ENCODE results near the gene TNFRSF25. TPM values are rescaled to one million over a fixed set of nuclear protein-coding genes. Genes with fewer than 3 reads are reported as not detected.

TNFRSF25 gene
- total and polyA plus RNA-seq, 2 donors (not counting 3 experiments of a cell fraction or from before 2014, with no cell fraction given) = 33.9 to 38.8 TPM

DNA sequence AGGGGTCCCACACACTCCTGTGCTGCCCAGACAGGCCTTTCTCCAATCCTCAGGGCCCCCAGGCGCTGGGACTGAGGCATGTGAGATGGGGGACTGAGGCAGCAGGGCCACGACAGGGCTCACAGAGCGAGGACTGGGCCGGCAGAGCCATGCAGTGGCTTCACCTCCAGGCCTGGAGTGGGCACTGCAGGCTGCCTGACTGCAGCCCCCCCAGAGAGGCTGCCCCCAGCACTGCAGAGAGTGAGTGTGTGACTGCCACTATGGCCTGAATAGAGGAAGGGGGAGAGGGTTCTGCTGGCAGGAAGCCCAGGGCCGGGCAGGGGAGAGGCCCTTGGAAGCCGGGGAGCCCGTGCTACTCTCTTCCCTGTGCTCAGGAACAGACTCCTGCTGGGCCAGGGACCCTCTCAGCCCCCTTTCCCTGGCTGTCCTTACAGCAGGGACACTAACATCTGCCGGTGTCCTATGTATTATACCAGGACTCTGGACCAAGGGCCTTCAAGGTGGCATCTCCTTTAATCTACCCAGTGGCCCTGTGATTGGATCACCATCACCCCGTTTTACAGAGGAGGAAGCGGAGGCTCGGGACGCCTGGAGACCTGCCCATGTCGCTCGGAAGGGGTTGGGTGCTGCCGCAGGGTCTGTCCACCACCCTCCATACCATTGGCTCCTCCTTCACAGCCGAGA, 45.7 kb upstream of the TNFRSF25 start:
- Histone ChIP-seq H3K9me1 (replicated peaks; ENCODE audit: control insufficient read depth, extremely low read depth, insufficient read depth, low read length) (no peaks in the 10 kb centered on the region), H3K27ac (ENCODE audit: insufficient read depth, low read depth, low read length) (no peak overlapping the region), H3K9me3 (replicated peaks; ENCODE audit: control insufficient read depth, insufficient read depth, low read length) (no peaks in the 10 kb centered on the region), H3K9ac (replicated peaks; ENCODE audit: extremely low read depth, insufficient read depth, low read length) (no peak overlapping the region), H3K4me1 (ENCODE audit: control insufficient read depth, extremely low read depth, insufficient read depth, low read length) (no peaks in the 10 kb centered on the region), H3K79me2 (ENCODE audit: control insufficient read depth, insufficient read depth, low read length) (no peaks in the 10 kb centered on the region), H3K4me2 (ENCODE audit: insufficient read depth, low read length) (no peak overlapping the region), H3K4me3 (replicated peaks in 1 of 3; ENCODE audit: insufficient read depth in 1 of 3, low read depth in 1 of 3, low read length in 3 of 3) (no peak overlapping the region), H4K20me1 (replicated peaks; ENCODE audit: control insufficient read depth, extremely low read depth, insufficient read depth, low read length) (no peaks in the 10 kb centered on the region), H2AFZ (ENCODE audit: low read depth, low read length) (no peak overlapping the region), H3K36me3 (ENCODE audit: control insufficient read depth in 2 of 2, extremely low read depth in 1 of 2, insufficient read depth in 2 of 2, low read length in 2 of 2) (no peaks in the 10 kb centered on the region), H3K27me3 (ENCODE audit: control insufficient read depth in 2 of 2, insufficient read depth in 2 of 2, low read length in 2 of 2) (no peaks in the 10 kb centered on the region)
- dilution Hi-C loops (cut with MboI; ENCODE audit: extremely low pct_ligation_motif_present, low sequenced_read_pairs) (no loop called here), intact Hi-C loops (cut with micrococcal nuclease) (no loop called here)
- DNase-seq (ENCODE audit: low read depth, low spot score) (no peak), FAIRE-seq (no peak)
- ChIA-PET CTCF (interaction anchor here (4.5 kb wide), 1 partner anchor 12 kb away, joined by 32 read pairs; no protein-coding TSS in a partner anchor), POLR2A (no interaction called here)
- TF ChIP-seq, protein P1, sequence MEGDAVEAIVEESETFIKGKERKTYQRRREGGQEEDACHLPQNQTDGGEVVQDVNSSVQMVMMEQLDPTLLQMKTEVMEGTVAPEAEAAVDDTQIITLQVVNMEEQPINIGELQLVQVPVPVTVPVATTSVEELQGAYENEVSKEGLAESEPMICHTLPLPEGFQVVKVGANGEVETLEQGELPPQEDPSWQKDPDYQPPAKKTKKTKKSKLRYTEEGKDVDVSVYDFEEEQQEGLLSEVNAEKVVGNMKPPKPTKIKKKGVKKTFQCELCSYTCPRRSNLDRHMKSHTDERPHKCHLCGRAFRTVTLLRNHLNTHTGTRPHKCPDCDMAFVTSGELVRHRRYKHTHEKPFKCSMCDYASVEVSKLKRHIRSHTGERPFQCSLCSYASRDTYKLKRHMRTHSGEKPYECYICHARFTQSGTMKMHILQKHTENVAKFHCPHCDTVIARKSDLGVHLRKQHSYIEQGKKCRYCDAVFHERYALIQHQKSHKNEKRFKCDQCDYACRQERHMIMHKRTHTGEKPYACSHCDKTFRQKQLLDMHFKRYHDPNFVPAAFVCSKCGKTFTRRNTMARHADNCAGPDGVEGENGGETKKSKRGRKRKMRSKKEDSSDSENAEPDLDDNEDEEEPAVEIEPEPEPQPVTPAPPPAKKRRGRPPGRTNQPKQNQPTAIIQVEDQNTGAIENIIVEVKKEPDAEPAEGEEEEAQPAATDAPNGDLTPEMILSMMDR (IDR thresholded peaks at IDR 0.05; ENCODE audit: extremely low read depth in 1 of 2, insufficient read depth in 1 of 2, low read depth in 1 of 2, low read length in 2 of 2) = no peak
- TF ChIP-seq MYC (IDR thresholded peaks at IDR 0.05; ENCODE audit: low read depth, low read length) (no peak), JUN (IDR thresholded peaks at IDR 0.05; ENCODE audit: borderline replicate concordance, insufficient read depth, insufficient read length, low read depth) (no peak), POLR2A (IDR thresholded peaks at IDR 0.05; ENCODE audit: low read depth, low read length) (no peak), POLR2AphosphoS5 (IDR thresholded peaks at IDR 0.05; ENCODE audit: insufficient read depth, low read depth, low read length) (no peak), EZH2 (IDR thresholded peaks at IDR 0.05; ENCODE audit: borderline replicate concordance, low read depth, low read length, severe bottlenecking) (no peak), MAX (IDR thresholded peaks at IDR 0.05; ENCODE audit: insufficient read depth, insufficient read length) (no peak), FOS (IDR thresholded peaks at IDR 0.05; ENCODE audit: borderline replicate concordance, insufficient read depth, low read length) (no peak), GATA2 (IDR thresholded peaks at IDR 0.05; ENCODE audit: insufficient read depth, insufficient read length, low read depth, low read length) (no peak)
- BruUV-seq (replicated peaks) = no TSS peak
